ENCODE measurements around the gene TNFRSF13B.

The TNFRSF13B gene

DNA sequence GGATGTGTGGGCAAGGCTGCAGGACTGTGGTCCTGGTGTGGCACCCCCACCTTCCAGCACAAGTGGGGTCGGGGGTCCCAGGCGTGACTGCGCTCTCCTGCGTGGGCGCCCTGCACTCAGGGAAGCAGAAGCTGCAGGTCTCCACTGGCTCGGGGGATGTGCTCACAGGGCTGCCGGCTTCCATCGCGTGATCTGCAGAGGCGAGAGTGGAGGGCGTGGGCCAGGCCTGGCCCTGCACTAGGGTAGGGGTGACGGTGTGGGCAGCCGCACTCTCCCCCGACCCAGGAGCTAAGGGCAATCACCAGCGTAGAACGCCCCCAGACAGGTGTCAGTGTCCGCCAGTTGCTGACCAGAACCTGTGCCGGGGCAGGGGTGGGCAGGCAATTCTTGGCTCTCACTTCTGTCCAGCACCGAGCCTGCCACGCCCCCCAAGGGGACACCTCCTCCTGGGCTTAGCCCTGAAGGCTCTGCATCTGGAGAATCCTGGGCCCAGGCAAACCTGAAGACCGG, 32.3 kb downstream of the TNFRSF13B start:
- TF ChIP-seq EZH2phosphoT487 (conservative IDR thresholded peaks at IDR 0.05; ENCODE audit: low read length), result no peak
- TF ChIP-seq, protein P1, sequence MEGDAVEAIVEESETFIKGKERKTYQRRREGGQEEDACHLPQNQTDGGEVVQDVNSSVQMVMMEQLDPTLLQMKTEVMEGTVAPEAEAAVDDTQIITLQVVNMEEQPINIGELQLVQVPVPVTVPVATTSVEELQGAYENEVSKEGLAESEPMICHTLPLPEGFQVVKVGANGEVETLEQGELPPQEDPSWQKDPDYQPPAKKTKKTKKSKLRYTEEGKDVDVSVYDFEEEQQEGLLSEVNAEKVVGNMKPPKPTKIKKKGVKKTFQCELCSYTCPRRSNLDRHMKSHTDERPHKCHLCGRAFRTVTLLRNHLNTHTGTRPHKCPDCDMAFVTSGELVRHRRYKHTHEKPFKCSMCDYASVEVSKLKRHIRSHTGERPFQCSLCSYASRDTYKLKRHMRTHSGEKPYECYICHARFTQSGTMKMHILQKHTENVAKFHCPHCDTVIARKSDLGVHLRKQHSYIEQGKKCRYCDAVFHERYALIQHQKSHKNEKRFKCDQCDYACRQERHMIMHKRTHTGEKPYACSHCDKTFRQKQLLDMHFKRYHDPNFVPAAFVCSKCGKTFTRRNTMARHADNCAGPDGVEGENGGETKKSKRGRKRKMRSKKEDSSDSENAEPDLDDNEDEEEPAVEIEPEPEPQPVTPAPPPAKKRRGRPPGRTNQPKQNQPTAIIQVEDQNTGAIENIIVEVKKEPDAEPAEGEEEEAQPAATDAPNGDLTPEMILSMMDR (IDR thresholded peaks at IDR 0.05; ENCODE audit: insufficient read depth, low read length, poor library complexity, severe bottlenecking), result no peak
- H3K9me3 ChIP-seq (ENCODE audit: insufficient read depth, low read length), result no peaks in the 10 kb centered on the region
- no peak overlapping the region for H3K9ac ChIP-seq (ENCODE audit: low read length)
- no peak overlapping the region for H3K4me2 ChIP-seq (ENCODE audit: low read depth, low read length, poor library complexity, severe bottlenecking)
- H3K79me2 ChIP-seq (ENCODE audit: insufficient read depth, low read length), result peaks cover 8% of the 10 kb centered on the region; the same call in 1 of the 2 replicates
- no peak overlapping the region for H3K27ac ChIP-seq (ENCODE audit: low read depth, low read length)
- H3K27me3 ChIP-seq (ENCODE audit: low read length), result no peaks in the 10 kb centered on the region
- H3F3A ChIP-seq (ENCODE audit: insufficient read depth), result no peaks in the 10 kb centered on the region
- no peaks in the 10 kb centered on the region for H3K9me2 ChIP-seq (replicated peaks; ENCODE audit: insufficient read depth, low read length)
- no peak overlapping the region for H3K4me3 ChIP-seq (ENCODE audit: insufficient read depth, low read length, poor library complexity, severe bottlenecking)
- H3K36me3 ChIP-seq (ENCODE audit: low read length), result 0 out of 2 replicates have a peak, but pooled peaks cover 4% of the 10 kb centered on the region
- no peaks in the 10 kb centered on the region for H4K20me1 ChIP-seq (ENCODE audit: low read depth, low read length)
- H2AFZ ChIP-seq (ENCODE audit: low read depth, low read length, severe bottlenecking), result no peak overlapping the region

DNA sequence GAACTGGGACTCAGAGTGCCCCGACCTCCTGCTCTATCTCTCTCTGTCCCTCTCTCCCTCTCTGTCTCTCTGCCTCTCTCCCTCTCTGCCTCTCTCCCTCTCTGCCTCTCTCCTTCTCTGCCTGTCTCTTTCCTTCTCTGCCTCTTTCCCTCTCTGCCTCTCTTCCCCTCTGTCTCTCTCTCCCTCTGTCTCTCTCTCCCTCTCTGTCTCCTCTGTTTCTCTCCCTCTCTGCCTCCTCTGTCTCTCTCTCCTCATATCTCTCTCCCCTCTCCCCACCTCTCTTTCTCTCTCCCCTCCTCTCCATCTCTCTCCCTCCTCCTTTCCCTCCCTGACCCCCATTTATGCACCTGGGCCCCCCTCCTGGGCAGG, 32.7 kb downstream of the TNFRSF13B start:
- Histone ChIP-seq H3K79me2 (ENCODE audit: insufficient read depth, low read length) (peaks cover 4% of the 10 kb centered on the region; the same call in 1 of the 2 replicates), H3K36me3 (ENCODE audit: low read length) (0 out of 2 replicates have a peak, but pooled peaks cover 4% of the 10 kb centered on the region), H4K20me1 (ENCODE audit: low read depth, low read length) (no peaks in the 10 kb centered on the region), H2AFZ (ENCODE audit: low read depth, low read length, severe bottlenecking) (no peak overlapping the region), H3K27me3 (ENCODE audit: low read length) (no peaks in the 10 kb centered on the region), H3K9ac (ENCODE audit: low read length) (no peak overlapping the region), H3K4me3 (ENCODE audit: insufficient read depth, low read length, poor library complexity, severe bottlenecking) (no peak overlapping the region), H3K9me2 (replicated peaks; ENCODE audit: insufficient read depth, low read length) (no peaks in the 10 kb centered on the region), H3K27ac (ENCODE audit: low read depth, low read length) (no peak overlapping the region), H3F3A (ENCODE audit: insufficient read depth) (no peaks in the 10 kb centered on the region), H3K4me2 (ENCODE audit: low read depth, low read length, poor library complexity, severe bottlenecking) (no peak overlapping the region), H3K9me3 (ENCODE audit: insufficient read depth, low read length) (no peaks in the 10 kb centered on the region)
- TF ChIP-seq, protein P1 (IDR thresholded peaks at IDR 0.05; ENCODE audit: insufficient read depth, low read length, poor library complexity, severe bottlenecking), result no peak
- TF ChIP-seq EZH2phosphoT487 (conservative IDR thresholded peaks at IDR 0.05; ENCODE audit: low read length), result no peak

DNA sequence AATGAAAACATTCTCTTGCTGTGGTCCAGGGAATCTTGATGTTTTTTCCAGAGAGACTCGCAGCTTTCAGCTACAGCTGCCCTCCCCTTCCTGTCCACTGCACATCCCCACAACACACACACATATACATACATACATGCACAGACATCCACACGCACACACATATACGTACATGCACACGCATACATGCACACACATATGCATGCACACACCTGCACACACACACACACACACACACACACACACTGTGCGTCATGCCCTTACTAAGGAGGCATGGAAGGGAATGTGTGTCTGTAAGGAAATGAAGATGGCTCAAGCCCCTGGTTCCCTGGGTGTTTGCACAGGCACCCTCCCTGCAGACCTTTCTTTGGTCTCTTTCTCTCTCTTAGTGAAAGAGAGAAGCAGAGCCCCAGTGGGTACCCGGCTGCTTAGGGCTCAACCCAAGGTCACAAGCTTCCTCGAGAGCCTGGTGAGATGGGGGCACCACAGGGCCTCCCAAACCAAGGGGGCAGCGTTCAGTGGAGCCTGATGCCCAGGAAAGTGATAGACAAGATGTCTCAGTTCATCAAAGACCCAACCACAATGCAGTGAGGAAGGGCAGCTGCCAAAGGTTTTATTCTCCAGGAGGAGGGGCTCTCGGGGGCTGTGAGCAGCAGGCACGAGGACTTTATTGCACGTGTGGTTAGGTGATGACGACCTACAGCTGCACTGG, 33.3 kb downstream of the TNFRSF13B start:
- H3K4me3 ChIP-seq (ENCODE audit: insufficient read depth, low read length, poor library complexity, severe bottlenecking), result no peak overlapping the region
- no peak overlapping the region for H3K4me2 ChIP-seq (ENCODE audit: low read depth, low read length, poor library complexity, severe bottlenecking)
- 0 out of 2 replicates have a peak, but pooled peaks cover 4% of the 10 kb centered on the region for H3K36me3 ChIP-seq (ENCODE audit: low read length)
- no peak overlapping the region for H3K9ac ChIP-seq (ENCODE audit: low read length)
- no peaks in the 10 kb centered on the region for H3K9me3 ChIP-seq (ENCODE audit: insufficient read depth, low read length)
- no peak overlapping the region for H3K27ac ChIP-seq (ENCODE audit: low read depth, low read length)
- H3F3A ChIP-seq (ENCODE audit: insufficient read depth), result no peaks in the 10 kb centered on the region
- no peak overlapping the region for H2AFZ ChIP-seq (ENCODE audit: low read depth, low read length, severe bottlenecking)
- no peaks in the 10 kb centered on the region for H4K20me1 ChIP-seq (ENCODE audit: low read depth, low read length)
- no peaks in the 10 kb centered on the region for H3K27me3 ChIP-seq (ENCODE audit: low read length)
- H3K9me2 ChIP-seq (replicated peaks; ENCODE audit: insufficient read depth, low read length), result no peaks in the 10 kb centered on the region
- H3K79me2 ChIP-seq (ENCODE audit: insufficient read depth, low read length), result no peaks in the 10 kb centered on the region
- TF ChIP-seq, protein P1 (IDR thresholded peaks at IDR 0.05; ENCODE audit: insufficient read depth, low read length, poor library complexity, severe bottlenecking), result no peak
- no peak for TF ChIP-seq EZH2phosphoT487 (conservative IDR thresholded peaks at IDR 0.05; ENCODE audit: low read length)

Data from SU-DHL-6 (cell line).